Parathyroid adenoma (tissue), 2 donors: ENCODE measurements around the gene NR3C2.
"Not testable (repeated sequence)": the region's sequence is repeated elsewhere in the genome, so short reads cannot be mapped to it uniquely, and the experiment has no call there.

Experiments
- H2AFZ ChIP-seq: fragments of 300-600 bp; sonication (generic); one replicate; pipeline ENCODE4 v1.7.0; 2017; ENCODE audit warnings: antibody characterized with exemption, mild to moderate bottlenecking
- H3K27ac ChIP-seq: fragments of 300-600 bp; sonication (generic); one replicate; pipeline ENCODE4 v1.7.0; 2017
- H3K27me3 ChIP-seq: fragments of 300-600 bp; sonication (generic); one replicate; pipeline ENCODE4 v1.7.0; 2017; ENCODE audit warnings: low read length; ENCODE audit not compliant: control insufficient read depth, insufficient read depth
- H3K36me3 ChIP-seq: fragments of 300-600 bp; sonication (generic); one replicate; pipeline ENCODE4 v1.7.0; 2017; ENCODE audit warnings: low read length; ENCODE audit not compliant: control insufficient read depth, insufficient read depth
- H3K4me1 ChIP-seq: fragments of 300-600 bp; sonication (generic); one replicate; pipeline ENCODE4 v1.7.0; 2017; ENCODE audit warnings: control low read depth
- H3K4me2 ChIP-seq: fragments of 300-600 bp; sonication (generic); one replicate; pipeline ENCODE4 v1.7.0; 2017; ENCODE audit warnings: low read length
- H3K4me3 ChIP-seq: fragments of 300-600 bp; sonication (generic); one replicate; pipeline ENCODE4 v1.7.0; 2017; ENCODE audit warnings: low read depth, low read length
- H3K79me2 ChIP-seq: fragments of 300-600 bp; sonication (generic); one replicate; pipeline ENCODE4 v1.7.0; 2017; ENCODE audit warnings: control low read depth
- H3K9ac ChIP-seq: fragments of 300-600 bp; sonication (generic); one replicate; pipeline ENCODE4 v1.7.0; 2017; ENCODE audit warnings: mild to moderate bottlenecking
- H3K9me3 ChIP-seq: fragments of 300-600 bp; sonication (generic); one replicate; pipeline ENCODE4 v1.7.0; 2017; ENCODE audit warnings: low read length; ENCODE audit not compliant: control insufficient read depth
- CTCF ChIP-seq: fragments of 300-600 bp; sonication (generic); IDR thresholded peaks from one replicate; pipeline ENCODE4 v1.7.0; 2017; ENCODE audit warnings: antibody characterized with exemption, mild to moderate bottlenecking
- donor health status: primary hyperparathyroidism.

The NR3C2 gene

GRCh38 chr4:148332486-148332885 lies 109.7 kb downstream of the NR3C2 start:
- Histone ChIP-seq H2AFZ (no peak overlapping the region), H3K9me3 (no peaks in the 10 kb centered on the region), H3K36me3 (no peaks in the 10 kb centered on the region), H3K79me2 (peaks cover 18% of the 10 kb centered on the region), H3K9ac (no peak overlapping the region), H3K27ac (no peak overlapping the region), H3K4me2 (no peak overlapping the region), H3K4me1 (no peaks in the 10 kb centered on the region), H3K27me3 (no peaks in the 10 kb centered on the region), H3K4me3 (no peak overlapping the region)
- no peak for TF ChIP-seq CTCF

- no peaks in the 10 kb centered on the region for H3K36me3 ChIP-seq
- H3K27ac ChIP-seq = no peak overlapping the region
- H3K9me3 ChIP-seq = no peaks in the 10 kb centered on the region
- H3K4me2 ChIP-seq = no peak overlapping the region
- no peak for TF ChIP-seq CTCF
- no peak overlapping the region for H3K4me3 ChIP-seq
- no peaks in the 10 kb centered on the region for H3K4me1 ChIP-seq
- no peak overlapping the region for H3K9ac ChIP-seq
- peaks cover 12% of the 10 kb centered on the region for H3K79me2 ChIP-seq
- no peaks in the 10 kb centered on the region for H3K27me3 ChIP-seq
- H2AFZ ChIP-seq = no peak overlapping the region
Observed at GRCh38 chr4:148330724-148331123, 111.5 kb downstream of the NR3C2 start.

DNA sequence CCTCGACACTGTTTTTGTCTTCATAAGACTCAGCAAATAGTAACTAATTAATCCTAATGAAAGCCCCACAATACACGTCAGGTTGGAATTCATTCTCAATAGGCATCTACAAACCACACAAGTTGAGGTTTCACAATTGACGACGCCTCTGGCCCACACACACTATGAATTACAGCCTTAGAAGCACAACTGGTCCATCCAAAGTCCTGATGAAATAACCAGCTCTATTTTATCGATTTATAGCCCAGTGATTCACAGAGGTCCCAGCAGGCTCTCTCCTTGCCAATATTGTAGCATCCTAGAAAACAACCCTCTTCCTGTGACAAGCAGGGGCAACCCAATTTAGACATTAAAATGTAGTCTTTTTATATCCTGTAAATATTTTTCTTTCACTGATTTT lies 112.1 kb downstream of the NR3C2 start:
- TF ChIP-seq CTCF = no peak

DNA sequence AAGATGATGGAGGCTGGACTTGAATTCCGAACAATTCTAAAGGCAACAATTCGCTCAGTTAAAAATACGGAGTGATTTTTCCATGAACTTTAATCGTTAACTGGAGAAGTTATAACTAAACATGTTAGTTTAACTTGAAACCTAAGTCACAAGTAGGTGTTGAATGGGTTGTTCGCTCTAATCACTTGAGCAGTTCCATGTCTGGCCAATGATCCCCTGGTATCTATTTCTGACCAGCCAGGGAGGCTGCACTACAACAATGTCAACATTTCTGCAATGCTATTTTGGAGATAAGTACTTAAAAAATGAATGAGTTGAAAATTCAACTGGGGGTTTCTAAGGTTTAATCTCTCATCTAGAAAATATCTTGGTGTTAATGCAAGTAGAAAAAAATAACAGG lies 112.5 kb downstream of the NR3C2 start:
- H3K79me2 ChIP-seq = peaks cover 12% of the 10 kb centered on the region
- H3K9ac ChIP-seq = no peak overlapping the region
- no peaks in the 10 kb centered on the region for H3K36me3 ChIP-seq
- H3K9me3 ChIP-seq = no peaks in the 10 kb centered on the region
- H3K4me3 ChIP-seq = no peak overlapping the region
- H3K4me2 ChIP-seq = no peak overlapping the region
- no peak overlapping the region for H3K27ac ChIP-seq
- H3K27me3 ChIP-seq = no peaks in the 10 kb centered on the region
- H2AFZ ChIP-seq = no peak overlapping the region
- no peaks in the 10 kb centered on the region for H3K4me1 ChIP-seq
- TF ChIP-seq CTCF = no peak

More for the DNA sequence above, 112.1 kb downstream of the NR3C2 start:
- no peak overlapping the region for H3K27ac ChIP-seq
- no peaks in the 10 kb centered on the region for H3K9me3 ChIP-seq
- H3K79me2 ChIP-seq = peaks cover 12% of the 10 kb centered on the region
- no peaks in the 10 kb centered on the region for H3K36me3 ChIP-seq
- H3K4me1 ChIP-seq = no peaks in the 10 kb centered on the region
- no peak overlapping the region for H3K9ac ChIP-seq
- H3K4me2 ChIP-seq = no peak overlapping the region
- no peaks in the 10 kb centered on the region for H3K27me3 ChIP-seq
- no peak overlapping the region for H2AFZ ChIP-seq
- no peak overlapping the region for H3K4me3 ChIP-seq

- Histone ChIP-seq H3K9me3 (no peaks in the 10 kb centered on the region), H3K9ac (no peak overlapping the region), H3K79me2 (peaks cover 10% of the 10 kb centered on the region), H3K27ac (no peak overlapping the region), H3K4me3 (no peak overlapping the region), H3K27me3 (no peaks in the 10 kb centered on the region), H2AFZ (no peak overlapping the region), H3K36me3 (no peaks in the 10 kb centered on the region), H3K4me1 (no peaks in the 10 kb centered on the region), H3K4me2 (no peak overlapping the region)
- TF ChIP-seq CTCF = no peak
Observed at GRCh38 chr4:148327683-148328082, 114.5 kb downstream of the NR3C2 start.

DNA sequence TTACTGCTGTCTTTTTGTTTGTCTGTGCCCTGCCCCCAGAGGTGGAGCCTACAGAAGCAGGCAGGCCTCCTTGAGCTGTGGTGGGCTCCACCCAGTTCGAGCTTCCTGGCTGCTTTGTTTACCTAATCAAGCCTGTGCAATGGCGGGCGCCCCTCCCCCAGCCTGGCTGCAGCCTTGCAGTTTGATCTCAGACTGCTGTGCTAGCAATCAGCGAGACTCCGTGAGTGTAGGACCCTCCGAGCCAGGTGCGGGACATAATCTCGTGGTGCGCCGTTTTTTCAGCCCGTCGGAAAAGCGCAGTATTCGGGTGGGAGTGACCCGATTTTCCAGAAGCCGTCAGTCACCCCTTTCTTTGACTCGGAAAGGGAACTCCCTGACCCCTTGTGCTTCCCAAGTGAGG lies 118.9 kb downstream of the NR3C2 start:
- not testable (repeated sequence) for H3K27ac ChIP-seq, H3K4me3 ChIP-seq, H3K9ac ChIP-seq, H3K4me1 ChIP-seq, H3K36me3 ChIP-seq, H3K27me3 ChIP-seq, H3K9me3 ChIP-seq, H3K79me2 ChIP-seq, H2AFZ ChIP-seq, H3K4me2 ChIP-seq
